TTC549 (cell line): ENCODE data around the gene B9D1.

ENCODE experiments used
- FAIRE-seq: peaks from 2 replicates; lab custom pipeline; 2012; peaks lifted over from hg19 to GRCh38; lab: Jason Lieb, UNC

Gene B9D1

GRCh38 chr17:19301274-19301951 is 61.1 kb downstream of the B9D1 start:
- FAIRE-seq = no peak

GRCh38 chr17:19299866-19300265 is 62.7 kb downstream of the B9D1 start:
- FAIRE-seq = no peak

GRCh38 chr17:19299214-19299747 is 63.2 kb downstream of the B9D1 start:
- FAIRE-seq = no peak

GRCh38 chr17:19298569-19299213 is 63.8 kb downstream of the B9D1 start:
- no peak for FAIRE-seq

GRCh38 chr17:19296786-19297778 is 65.4 kb downstream of the B9D1 start:
- FAIRE-seq = no peak

- FAIRE-seq = no peak
Observed at GRCh38 chr17:19295473-19296135, 66.9 kb downstream of the B9D1 start.

GRCh38 chr17:19294443-19294842 is 68.1 kb downstream of the B9D1 start:
- FAIRE-seq = no peak
